Endothelial cell of umbilical vein (primary cell): ENCODE results near the gene HAUS3. TPM values are rescaled to one million over a fixed set of nuclear protein-coding genes. Genes with fewer than 3 reads are reported as not detected.

Experiments
- BruUV-seq: library from RNA; stranded (reverse); fragments of 400-500 nt; replicated peaks from 2 replicates; lab custom pipeline; 2021; lab: Mats Ljungman, UMichigan
- CTCF ChIA-PET: fragments of 300-600, 350-600 bp; sonication (Branson Sonifier 250); formaldehyde crosslinking; loops from one replicate; lab custom pipeline; 2021; ENCODE audit warnings: antibody characterized with exemption, inconsistent platforms; lab: Charles Lee
- POLR2A ChIA-PET: fragments of 300-600, 350-600 bp; sonication (Branson Sonifier 250); formaldehyde crosslinking; loops from one replicate; lab custom pipeline; 2021; ENCODE audit warnings: antibody characterized with exemption, inconsistent platforms; lab: Charles Lee
- DNase-seq: peaks from one replicate; pipeline ENCODE4 v3.0.0-alpha.2; 2011; ENCODE audit warnings: low read depth, low spot score
- FAIRE-seq: peaks from 2 replicates; lab custom pipeline; 2011; peaks lifted over from hg19 to GRCh38; lab: Jason Lieb, UNC
- H2AFZ ChIP-seq: 2 replicates; pipeline ENCODE4 v1.6.0; 2012; ENCODE audit warnings: low read depth, low read length, control low read depth, inconsistent platforms
- H3K27ac ChIP-seq: 2 replicates; pipeline ENCODE4 v1.5.1; 2011; ENCODE audit warnings: low read depth, mild to moderate bottlenecking, control low read depth, low read length, moderate library complexity; ENCODE audit not compliant: insufficient read depth
- H3K27me3 ChIP-seq, 2 experiments: 2 replicates each; pipeline versions ENCODE4 v1.6.0 to v1.6.1; 2011; ENCODE audit warnings: low read length in 2 of 2, mixed read lengths in 1 of 2; ENCODE audit not compliant: control insufficient read depth in 2 of 2, insufficient read depth in 2 of 2
- H3K36me3 ChIP-seq, 2 experiments: 2 replicates in 1 of 2; 3 replicates in 1 of 2; pipeline ENCODE4 v1.5.1; 2011; ENCODE audit warnings: low read length in 2 of 2, mild to moderate bottlenecking in 1 of 2, moderate library complexity in 1 of 2; ENCODE audit not compliant: control insufficient read depth in 2 of 2, insufficient read depth in 2 of 2; ENCODE audit errors: extremely low read depth in 1 of 2
- H3K4me1 ChIP-seq: 3 replicates; pipeline ENCODE4 v1.5.1; 2011; ENCODE audit warnings: mild to moderate bottlenecking, low read length; ENCODE audit not compliant: control insufficient read depth, insufficient read depth; ENCODE audit errors: extremely low read depth
- H3K4me2 ChIP-seq: 2 replicates; pipeline ENCODE4 v1.6.1; 2011; ENCODE audit warnings: low read length, control low read depth, mixed read lengths; ENCODE audit not compliant: insufficient read depth
- H3K4me3 ChIP-seq, 3 experiments: fragments of 200-600 bp in 1 of 3; sonication (generic), shearing (Covaris generic) in 1 of 3; replicated peaks in 1 of 3; 2 replicates each; pipeline ENCODE4 v1.5.1; 2011 to 2016; ENCODE audit warnings: control low read depth in 3 of 3, low read length in 3 of 3, mild to moderate bottlenecking in 2 of 3, inconsistent platforms in 1 of 3, low read depth in 1 of 3, moderate library complexity in 1 of 3; ENCODE audit not compliant: insufficient read depth in 1 of 3
- H3K79me2 ChIP-seq: 2 replicates; pipeline ENCODE4 v1.6.0; 2012; ENCODE audit warnings: low read length, inconsistent platforms; ENCODE audit not compliant: control insufficient read depth, insufficient read depth
- H3K9ac ChIP-seq: replicated peaks from 2 replicates; pipeline ENCODE3; 2011; ENCODE audit warnings: low read length, control low read depth; ENCODE audit not compliant: insufficient read depth; ENCODE audit errors: extremely low read depth
- H3K9me1 ChIP-seq: replicated peaks from 3 replicates; pipeline ENCODE4 v1.6.0; 2011; ENCODE audit warnings: mild to moderate bottlenecking, low read length; ENCODE audit not compliant: control insufficient read depth, insufficient read depth; ENCODE audit errors: extremely low read depth
- H3K9me3 ChIP-seq: replicated peaks from 2 replicates; pipeline ENCODE4 v1.5.1; 2012; ENCODE audit warnings: low read length, inconsistent platforms; ENCODE audit not compliant: control insufficient read depth, insufficient read depth
- H4K20me1 ChIP-seq: replicated peaks from 2 replicates; pipeline ENCODE3; 2011; ENCODE audit warnings: mild to moderate bottlenecking, low read length; ENCODE audit not compliant: control insufficient read depth, insufficient read depth; ENCODE audit errors: extremely low read depth
- CTCF ChIP-seq, 2 donors: IDR thresholded peaks; 1 replicate in 1 of 2; 2 replicates in 1 of 2; pipeline ENCODE4 v1.5.1; 2011; ENCODE audit warnings: low read length in 2 of 2, mild to moderate bottlenecking in 2 of 2, moderate library complexity in 2 of 2, control low read depth in 1 of 2, inconsistent platforms in 1 of 2, low read depth in 1 of 2; ENCODE audit not compliant: insufficient read depth in 1 of 2; ENCODE audit errors: extremely low read depth in 1 of 2
- EZH2 ChIP-seq: IDR thresholded peaks from 2 replicates; pipeline ENCODE4 v1.6.1; 2012; ENCODE audit warnings: borderline replicate concordance, low read depth, mild to moderate bottlenecking, moderate library complexity, low read length, inconsistent platforms; ENCODE audit not compliant: severe bottlenecking
- FOS ChIP-seq: IDR thresholded peaks from 2 replicates; pipeline ENCODE4 v1.6.1; 2011; ENCODE audit warnings: mild to moderate bottlenecking, low read length, moderate library complexity, borderline replicate concordance; ENCODE audit not compliant: insufficient read depth
- GATA2 ChIP-seq: IDR thresholded peaks from 2 replicates; pipeline ENCODE4 v1.7.0; 2011; ENCODE audit warnings: low read depth, mild to moderate bottlenecking, moderate library complexity, mixed read lengths, low read length; ENCODE audit not compliant: insufficient read length, insufficient read depth
- JUN ChIP-seq: IDR thresholded peaks from 2 replicates; pipeline ENCODE4 v1.6.1; 2011; ENCODE audit warnings: borderline replicate concordance, low read depth; ENCODE audit not compliant: insufficient read length, insufficient read depth
- MAX ChIP-seq: IDR thresholded peaks from 2 replicates; pipeline ENCODE4 v1.6.1; 2011; ENCODE audit not compliant: insufficient read depth, insufficient read length
- MYC ChIP-seq: IDR thresholded peaks from one replicate; pipeline ENCODE4 v1.6.1; 2011; ENCODE audit warnings: mild to moderate bottlenecking, low read depth, low read length
- POLR2A ChIP-seq: IDR thresholded peaks from 2 replicates; pipeline ENCODE4 v1.6.1; 2012; ENCODE audit warnings: low read depth, mild to moderate bottlenecking, control low read depth, low read length
- dilution Hi-C: fragments of 300-500 bp; cut with MboI; formaldehyde crosslinking; loops from one replicate; pipeline ENCODE4 v1.15.0; 2019; ENCODE audit warnings: low sequenced_read_pairs; ENCODE audit not compliant: extremely low pct_ligation_motif_present
- intact Hi-C: fragments of 100-400 bp; cut with micrococcal nuclease; formaldehyde crosslinking; loops from one replicate; pipeline ENCODE4 v1.10.0; 2022
- polyA plus RNA-seq, 4 experiments: library from polyadenylated mRNA; depleted of rRNA in 3 of 4; stranded (reverse) in 3 of 4; unstranded in 1 of 4; fragments of >200 nt; gene quantifications; 2 replicates each; pipeline versions ENCODE4 v1.2.1 to v1.2.3, GENCODE V29; 2011 to 2012; ENCODE audit warnings: missing spikeins in 1 of 4
- total RNA-seq: library from RNA; stranded (reverse); gene quantifications from 2 replicates; pipeline ENCODE4 v1.2.3, GENCODE V29; 2021

The HAUS3 gene
- total and polyA plus RNA-seq, 2 donors (not counting 3 experiments of a cell fraction or from before 2014, with no cell fraction given), result 4.4 to 15.9 TPM

DNA sequence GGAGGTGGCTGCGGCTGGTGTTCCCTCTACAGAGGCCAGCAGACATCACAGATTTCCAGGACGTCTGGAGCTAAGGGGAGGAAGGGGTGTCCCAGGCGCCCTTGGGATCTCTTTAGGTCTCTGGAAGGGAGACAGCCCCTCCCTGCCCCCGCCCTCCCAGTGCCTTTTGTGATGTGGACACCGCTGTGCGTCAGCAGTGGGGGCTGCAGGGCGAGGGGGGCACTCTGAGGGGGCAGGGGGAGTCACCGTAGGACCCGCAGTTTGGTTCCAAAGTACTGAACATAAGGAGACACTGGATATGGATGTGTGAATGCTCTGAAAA is 45.6 kb upstream of the HAUS3 start:
- DNase-seq (no peak), FAIRE-seq (no peak)
- Histone ChIP-seq H3K4me1 (peaks cover 13% of the 10 kb centered on the region), H3K9ac (no peak overlapping the region), H3K27ac (no peak overlapping the region), H3K9me3 (no peaks in the 10 kb centered on the region), H3K79me2 (no peaks in the 10 kb centered on the region), H3K27me3 (no peaks in the 10 kb centered on the region), H3K9me1 (no peaks in the 10 kb centered on the region), H2AFZ (no peak overlapping the region), H3K4me2 (no peak overlapping the region), H4K20me1 (no peaks in the 10 kb centered on the region), H3K4me3 (no peak overlapping the region), H3K36me3 (no peaks in the 10 kb centered on the region)
- CTCF ChIA-PET, result no interaction called here
- no peak for TF ChIP-seq JUN
- intact Hi-C loops (no loop called here), dilution Hi-C loops (no loop called here)
- BruUV-seq, result no TSS peak
- POLR2A ChIA-PET, result no interaction called here

DNA sequence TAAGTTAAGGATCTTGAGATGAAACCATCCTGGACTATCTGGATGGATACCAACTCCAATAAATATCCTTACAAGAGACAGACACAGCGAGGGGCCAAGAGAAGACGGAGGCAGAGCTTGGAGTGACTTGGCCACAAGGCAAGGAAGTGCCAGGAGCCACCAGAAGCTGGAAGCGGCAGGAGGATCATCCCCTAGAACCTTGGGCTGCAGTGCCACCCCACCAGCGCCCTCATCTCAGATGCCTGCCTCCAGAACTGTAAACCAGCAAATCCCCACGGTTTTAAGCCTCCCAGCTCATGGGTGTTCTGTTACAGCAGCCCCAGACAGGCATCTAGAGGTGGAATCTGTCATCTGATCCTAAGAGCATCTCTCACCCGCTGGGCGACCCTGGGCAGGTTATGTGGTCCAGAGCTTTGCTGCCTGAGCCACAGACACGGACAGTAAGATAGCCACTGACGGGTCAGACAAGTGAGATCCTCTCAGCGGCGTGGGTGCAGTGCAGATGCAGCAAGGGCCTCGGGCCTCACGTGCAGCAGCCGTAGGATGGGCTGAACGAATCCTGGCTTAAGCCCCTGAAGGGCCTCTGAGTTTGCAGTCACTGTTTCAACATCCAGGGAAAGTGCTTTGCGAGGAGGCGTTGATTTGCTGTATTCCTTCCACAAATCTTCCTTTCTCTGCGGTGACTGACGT is 45.1 kb upstream of the HAUS3 start:
- no peak overlapping the region for H3K4me3 ChIP-seq
- ChIA-PET CTCF (interaction anchor here (0.8 kb wide), 1 partner anchor 149 kb away, joined by 3 read pairs; no protein-coding TSS in a partner anchor), POLR2A (no interaction called here)
- H3K4me2 ChIP-seq, result no peak overlapping the region
- intact Hi-C loops, result no loop called here
- no peaks in the 10 kb centered on the region for H3K36me3 ChIP-seq
- dilution Hi-C loops, result no loop called here
- H4K20me1 ChIP-seq, result no peaks in the 10 kb centered on the region
- no peak overlapping the region for H2AFZ ChIP-seq
- H3K9me1 ChIP-seq, result no peaks in the 10 kb centered on the region
- H3K27ac ChIP-seq, result no peak overlapping the region
- no peaks in the 10 kb centered on the region for H3K79me2 ChIP-seq
- no peaks in the 10 kb centered on the region for H3K9me3 ChIP-seq
- no peak overlapping the region for H3K9ac ChIP-seq
- FAIRE-seq (no peak), DNase-seq (no peak)
- no peak for TF ChIP-seq EZH2
- TF ChIP-seq MAX, result no peak
- TF ChIP-seq MYC, result no peak
- no peak for TF ChIP-seq GATA2
- TF ChIP-seq CTCF (IDR thresholded peaks at IDR 0.05; ENCODE audit: extremely low read depth in 1 of 2, insufficient read depth in 1 of 2, low read depth in 1 of 2, low read length in 2 of 2), result no peak
- TF ChIP-seq POLR2A, result no peak
- TF ChIP-seq FOS, result no peak
- no TSS peak for BruUV-seq
- peaks cover 13% of the 10 kb centered on the region for H3K4me1 ChIP-seq
- no peaks in the 10 kb centered on the region for H3K27me3 ChIP-seq
